ENCODE data around the gene FRMD5.

The FRMD5 gene

GRCh38 chr15:44159492-44159891 lies 35.6 kb downstream of the FRMD5 start:
- FAIRE-seq, result no peak

- FAIRE-seq, result no peak
These were observed 37.0 kb downstream of the FRMD5 start for GRCh38 chr15:44158111-44158510.

DNA sequence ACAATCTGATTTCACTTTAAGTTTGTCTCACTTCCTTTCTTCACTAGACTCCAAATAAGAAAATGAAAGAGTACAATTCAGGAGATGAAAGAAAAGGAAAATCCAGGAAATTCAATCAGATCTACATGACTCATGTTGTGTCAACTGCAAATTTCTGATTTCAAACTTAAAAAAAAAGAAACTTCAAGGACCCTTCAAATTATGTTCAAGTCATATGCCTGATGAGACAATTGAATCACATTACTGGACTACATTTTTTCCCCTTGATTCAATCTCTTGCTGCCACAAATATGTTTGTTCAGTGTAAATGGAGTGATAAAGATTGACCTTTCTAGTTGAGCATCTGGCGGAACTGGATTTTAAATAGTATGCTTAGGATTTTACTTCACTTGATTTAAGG lies 37.4 kb downstream of the FRMD5 start:
- FAIRE-seq, result no peak

- FAIRE-seq, result no peak
These were observed 41.7 kb downstream of the FRMD5 start for GRCh38 chr15:44153352-44153751.

DNA sequence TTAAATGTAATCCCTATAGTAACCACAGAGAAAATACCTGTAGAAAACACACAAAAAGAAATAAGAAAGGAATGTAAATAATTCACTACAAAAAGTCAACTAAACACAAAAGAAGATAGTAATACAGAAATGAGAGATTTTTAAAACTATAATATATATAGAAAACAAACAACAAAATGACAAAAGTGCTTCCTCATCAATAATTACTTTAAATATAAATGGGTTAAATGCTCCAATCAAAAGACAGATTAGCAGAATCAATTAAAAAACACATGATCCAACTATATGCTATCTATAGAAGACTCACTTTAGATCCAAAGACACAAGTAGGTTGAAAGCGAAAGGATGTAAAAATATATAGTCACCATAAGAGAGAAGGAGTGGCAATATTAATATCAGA lies 45.8 kb downstream of the FRMD5 start:
- peak; percentile 8 for FAIRE-seq

DNA sequence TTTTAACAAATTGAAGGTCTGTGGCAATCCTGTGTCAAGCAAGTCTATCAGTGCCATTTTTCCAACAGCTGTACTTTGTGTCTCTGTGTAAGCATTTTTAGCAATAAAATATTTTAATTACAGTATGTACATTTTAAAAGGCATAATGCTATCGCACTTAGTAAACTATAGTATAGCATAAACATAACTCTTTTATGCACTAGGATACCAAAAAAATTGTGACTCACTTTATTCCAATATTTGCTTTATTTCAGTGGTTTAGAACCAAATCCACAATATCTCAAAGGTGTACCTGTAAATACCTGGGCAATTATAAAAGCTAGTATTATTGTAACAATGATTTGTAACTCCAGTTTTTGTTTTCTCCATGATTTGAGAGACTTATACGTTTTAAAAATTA lies 46.5 kb downstream of the FRMD5 start:
- no peak for FAIRE-seq

DNA sequence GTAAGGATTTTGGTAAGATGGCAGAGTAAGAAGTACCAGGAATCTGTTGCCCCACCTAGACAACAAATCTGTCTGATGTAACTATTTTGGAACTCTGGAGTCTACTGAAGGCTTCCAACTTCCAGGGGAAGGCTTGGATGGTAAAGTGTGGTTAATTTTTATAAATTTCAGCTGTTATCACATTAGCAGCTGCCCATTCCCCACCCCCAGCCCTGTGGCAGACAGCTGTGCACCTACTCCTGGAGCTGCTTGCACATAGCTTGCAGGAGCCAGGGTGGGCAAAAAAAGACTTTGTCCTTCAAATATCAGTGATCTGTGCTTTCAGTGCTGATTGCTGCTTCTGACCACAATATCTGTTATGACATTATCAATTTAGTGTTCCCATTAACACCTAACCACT lies 47.4 kb downstream of the FRMD5 start:
- no peak for FAIRE-seq

DNA sequence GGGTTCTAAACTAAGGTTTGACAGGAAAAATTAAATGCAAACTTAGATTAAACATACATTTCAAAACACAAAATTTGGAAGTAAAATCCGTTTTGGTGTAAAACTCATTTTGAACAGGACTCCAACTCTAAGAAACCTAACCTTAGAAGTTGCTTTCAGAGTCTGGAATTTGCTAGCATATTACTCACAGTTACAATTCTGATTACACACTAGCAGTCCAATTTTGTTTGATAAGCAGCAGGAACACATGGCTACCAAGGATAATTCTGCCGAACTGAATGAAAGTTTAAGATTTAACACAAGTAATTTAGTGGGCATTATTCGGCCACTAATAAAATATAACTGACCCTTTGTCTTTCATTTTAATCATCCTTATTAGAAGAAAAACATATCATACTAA lies 49.6 kb downstream of the FRMD5 start:
- FAIRE-seq, result no peak

DNA sequence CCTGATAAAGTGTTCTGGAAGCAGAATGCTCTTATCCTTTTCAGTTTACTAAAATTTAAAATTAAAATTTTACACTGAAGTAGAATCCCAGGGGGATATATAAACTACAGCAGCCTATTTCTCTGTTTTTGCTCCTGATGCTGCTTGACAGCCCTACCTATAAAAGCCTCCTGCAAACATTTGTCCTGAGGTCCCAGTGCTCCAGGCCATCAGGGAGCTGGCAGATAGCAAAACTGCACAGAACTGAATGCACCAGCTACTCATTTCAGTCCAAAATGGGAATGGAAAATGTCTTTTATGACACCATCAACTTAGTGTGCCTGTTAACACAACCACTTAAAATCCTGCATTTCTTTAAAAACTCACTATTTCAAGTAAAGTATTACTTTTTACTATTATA lies 50.1 kb downstream of the FRMD5 start:
- FAIRE-seq, result no peak

DNA sequence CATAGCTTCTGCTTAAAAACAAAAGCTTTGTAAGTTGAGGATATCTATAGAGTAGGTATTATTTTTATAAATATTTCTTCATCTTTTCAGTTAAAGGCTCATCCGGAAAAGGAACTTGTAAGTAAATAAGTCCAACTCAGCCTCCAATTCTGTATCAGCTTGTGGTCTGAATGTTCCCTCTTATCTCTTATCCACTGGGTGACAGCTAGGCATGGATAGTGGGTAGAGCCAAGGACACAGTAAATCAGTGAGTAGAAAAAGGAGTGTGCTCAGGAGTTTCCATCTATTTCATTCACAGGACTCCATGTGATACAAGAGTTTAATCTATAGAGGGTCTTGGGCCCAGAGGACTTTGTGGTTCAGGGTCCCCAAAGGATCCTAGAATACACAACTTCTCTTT lies 50.9 kb downstream of the FRMD5 start:
- FAIRE-seq, result no peak

DNA sequence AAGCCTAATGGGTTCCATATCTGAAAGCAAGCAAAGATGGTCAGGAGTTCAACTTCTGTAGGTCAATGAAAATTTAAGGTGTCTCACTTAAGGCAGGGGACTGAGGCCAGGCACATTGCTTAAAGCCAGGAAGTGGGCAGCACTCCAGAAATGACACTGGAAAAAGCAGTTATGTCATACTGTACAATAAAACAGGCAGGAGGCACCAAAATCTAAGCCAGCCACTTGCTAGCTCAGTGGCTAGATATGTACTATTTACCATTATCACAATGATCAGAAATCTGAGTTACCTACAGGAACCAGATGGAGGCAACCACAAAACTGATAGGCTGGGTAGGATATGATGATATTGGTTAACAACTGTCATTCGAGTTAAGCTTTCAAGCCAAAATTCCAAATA lies 57.3 kb downstream of the FRMD5 start:
- no peak for FAIRE-seq

DNA sequence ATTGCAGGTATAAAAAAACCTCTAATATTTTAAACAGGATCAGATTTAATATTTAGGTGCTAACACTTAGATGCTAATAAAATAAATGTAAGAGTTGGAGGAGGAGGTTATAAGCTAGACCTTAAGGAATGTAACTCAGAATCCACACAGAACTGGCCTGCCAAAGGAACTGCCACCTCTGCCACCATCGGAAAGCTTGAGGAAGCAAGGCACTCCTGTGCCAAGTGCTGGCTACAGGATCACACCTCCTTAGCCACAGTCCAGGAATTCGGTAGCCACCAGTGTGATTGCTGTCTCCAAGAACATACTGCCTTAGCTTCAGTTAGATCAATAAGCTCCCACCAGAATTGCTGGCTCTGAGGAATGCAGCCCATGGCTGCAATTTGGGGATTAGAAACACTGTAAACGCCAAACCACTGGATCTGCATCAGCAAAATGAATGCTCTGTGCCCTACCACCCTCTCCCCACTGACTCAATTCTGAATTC lies 58.0 kb downstream of the FRMD5 start:
- FAIRE-seq, result no peak

DNA sequence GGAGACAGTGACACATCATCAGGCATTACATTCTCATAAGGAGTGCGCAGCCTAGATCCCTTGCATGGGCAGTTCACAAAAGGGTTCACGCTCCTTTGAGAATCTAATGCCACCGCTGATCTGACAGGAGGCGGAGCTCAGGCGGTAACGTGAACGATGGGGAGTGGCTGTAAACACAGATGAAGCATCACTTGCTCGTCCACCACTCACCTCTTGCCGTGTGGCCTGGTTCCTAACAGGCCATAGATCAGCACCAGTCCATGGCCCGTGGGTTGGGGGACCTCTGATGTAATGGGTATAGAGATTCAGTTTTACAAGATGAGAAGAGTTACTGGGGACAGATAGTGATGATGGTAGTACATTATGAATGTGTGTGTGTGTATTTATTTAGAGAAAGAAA lies 63.0 kb downstream of the FRMD5 start:
- no peak for FAIRE-seq

DNA sequence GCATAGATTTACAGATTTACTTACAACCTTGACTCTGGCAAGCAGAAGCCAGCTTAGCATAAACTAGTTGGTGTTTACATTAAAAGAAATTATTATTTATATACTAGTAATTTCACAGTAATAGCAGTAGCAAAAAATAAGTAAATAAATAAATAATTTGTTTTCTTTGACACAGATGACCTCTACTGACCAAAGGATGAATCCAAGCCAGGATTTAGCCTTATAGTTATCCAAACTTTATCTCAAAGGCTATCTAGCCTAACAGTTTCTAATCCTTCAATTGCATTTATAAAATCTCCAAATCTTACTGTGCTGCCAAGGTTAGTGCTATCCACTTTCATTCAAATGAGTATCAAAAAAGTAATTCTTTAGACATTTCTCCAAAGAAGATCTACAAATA lies 64.3 kb downstream of the FRMD5 start:
- FAIRE-seq, result no peak

DNA sequence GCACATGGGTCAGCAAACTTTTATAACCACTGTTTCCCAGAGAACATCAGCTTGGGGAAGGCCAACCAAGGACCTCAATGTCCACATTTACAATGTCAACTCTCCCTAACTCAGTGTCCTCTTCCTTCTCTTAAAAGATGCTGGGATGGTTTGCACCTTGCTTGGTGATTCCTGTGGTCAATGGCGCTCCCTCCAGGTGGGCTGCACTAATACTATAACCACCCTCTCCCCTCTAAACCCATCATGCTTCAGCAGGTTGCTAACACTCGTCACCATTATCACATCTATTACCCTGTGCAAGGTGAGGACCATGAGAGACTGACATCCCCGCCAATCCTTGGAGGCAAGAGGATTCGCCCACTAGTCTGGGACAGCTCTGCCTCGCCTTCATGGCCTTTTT lies 65.2 kb downstream of the FRMD5 start:
- no peak for FAIRE-seq

- FAIRE-seq, result no peak
These were observed 66.6 kb downstream of the FRMD5 start for GRCh38 chr15:44128443-44128842.

DNA sequence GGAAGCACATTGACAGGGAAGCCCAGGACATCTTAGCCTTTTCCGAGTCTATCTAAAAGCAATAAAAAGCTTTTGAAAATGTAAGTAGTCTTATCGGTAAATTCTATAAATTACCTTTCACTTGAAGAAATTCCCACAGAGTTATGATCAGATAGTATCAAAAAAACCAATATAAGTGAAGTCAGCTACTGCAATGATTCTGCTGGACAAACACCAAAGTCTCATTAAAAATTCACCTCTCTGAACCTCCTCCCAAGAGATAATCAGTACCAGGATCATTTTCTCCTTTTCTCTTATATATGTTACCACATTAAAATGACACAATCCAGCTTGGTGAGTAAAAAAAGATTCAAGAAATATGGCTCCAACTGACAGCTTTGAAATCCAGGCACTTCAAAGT lies 69.2 kb downstream of the FRMD5 start:
- no peak for FAIRE-seq

DNA sequence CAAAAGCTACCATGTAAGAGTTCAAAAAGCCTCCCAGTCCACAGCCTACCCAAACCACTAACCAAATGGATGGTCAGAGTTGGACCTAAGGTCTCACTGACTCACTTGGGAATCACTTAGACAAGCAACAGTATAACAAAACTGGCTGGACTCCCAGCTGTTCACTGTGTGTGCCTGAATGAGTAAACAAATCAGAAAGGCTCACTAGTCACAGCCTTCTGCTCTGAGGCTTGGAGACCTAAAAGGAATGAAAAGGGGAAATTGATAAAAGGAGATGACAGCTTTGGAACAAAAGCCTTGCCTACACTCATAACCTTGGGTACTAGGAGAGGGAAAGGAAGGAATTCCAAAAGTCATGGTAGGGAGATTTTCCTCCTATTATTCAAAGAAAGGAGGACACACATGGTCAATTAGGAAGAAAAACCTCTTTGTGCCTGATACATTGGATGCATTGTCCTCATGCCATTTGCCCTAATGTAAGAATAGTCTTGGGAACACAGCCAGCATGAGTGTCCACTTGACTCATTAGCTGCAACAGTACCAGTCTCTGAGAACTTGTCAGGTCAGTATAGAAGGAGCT lies 92.3 kb downstream of the FRMD5 start:
- FAIRE-seq, result no peak

- FAIRE-seq, result no peak
These were observed 93.1 kb downstream of the FRMD5 start for GRCh38 chr15:44101944-44102343.

GRCh38 chr15:44101286-44101685 lies 93.8 kb downstream of the FRMD5 start:
- no peak for FAIRE-seq

- no peak for FAIRE-seq
These were observed 95.4 kb downstream of the FRMD5 start for GRCh38 chr15:44099671-44100070.

GRCh38 chr15:44097552-44097951 lies 97.5 kb downstream of the FRMD5 start:
- no peak for FAIRE-seq

- FAIRE-seq, result no peak
These were observed 98.5 kb downstream of the FRMD5 start for GRCh38 chr15:44096596-44096995.

DNA sequence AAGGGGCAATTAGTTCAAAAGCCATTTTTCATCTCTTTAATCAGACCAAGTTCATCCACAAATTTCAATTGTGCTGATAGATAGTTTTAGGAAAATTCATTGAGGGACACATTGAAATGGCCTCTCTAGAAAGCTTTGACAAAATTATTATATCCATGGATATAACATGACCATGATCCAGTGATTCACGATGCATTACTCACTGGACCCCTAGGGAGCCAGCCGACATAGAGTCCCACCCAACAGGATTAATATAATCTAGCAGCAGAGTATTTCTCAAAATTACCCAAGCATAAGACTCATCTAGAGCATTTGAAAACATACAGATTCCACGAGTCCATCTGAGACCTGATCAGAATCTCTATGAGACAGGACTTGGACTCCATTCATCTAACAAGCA lies 100.3 kb downstream of the FRMD5 start:
- FAIRE-seq, result no peak

DNA sequence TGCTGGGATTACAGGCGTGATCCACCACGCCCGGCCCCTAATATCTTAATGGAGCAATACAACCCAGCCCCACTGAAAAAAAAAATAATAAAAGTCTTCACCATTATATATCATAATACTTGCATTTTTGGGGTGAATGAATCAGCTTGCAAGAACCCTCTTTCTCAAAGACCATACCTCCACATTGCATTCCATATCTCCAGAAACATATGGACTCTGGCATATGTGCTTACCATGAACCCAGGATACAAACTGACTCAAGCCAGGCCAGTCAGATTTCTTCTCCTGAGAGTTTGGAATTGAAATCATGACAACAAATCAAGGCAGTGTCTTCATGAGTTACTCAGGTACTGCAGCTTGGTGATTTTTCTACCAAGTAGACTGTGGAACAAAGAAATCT lies 101.2 kb downstream of the FRMD5 start:
- no peak for FAIRE-seq

DNA sequence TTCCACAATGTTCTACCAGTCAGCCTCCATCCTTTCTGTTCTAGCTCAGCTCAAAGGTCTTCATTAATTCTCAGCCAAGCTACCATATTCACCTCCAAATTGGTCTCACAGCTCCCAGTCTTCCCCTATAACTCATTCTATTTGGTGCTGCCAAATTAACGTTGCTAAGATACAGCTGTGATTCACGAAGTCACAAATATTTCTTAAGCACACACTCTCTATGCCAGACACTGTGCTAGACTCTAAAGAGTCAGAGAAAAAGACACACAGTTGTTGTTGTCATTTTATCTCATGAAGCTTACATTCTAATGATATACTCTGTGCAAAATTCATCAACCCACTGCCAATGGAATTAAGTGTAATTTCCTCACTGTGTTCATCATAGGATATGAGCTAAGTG lies 102.8 kb downstream of the FRMD5 start:
- no peak for FAIRE-seq
